ENCODE measurements around the gene RGS21.

Gene RGS21

GRCh38 chr1:192378878-192379277, 62.1 kb downstream of the RGS21 start:
- no peak for DNase-seq (ENCODE audit: low read depth)

DNA sequence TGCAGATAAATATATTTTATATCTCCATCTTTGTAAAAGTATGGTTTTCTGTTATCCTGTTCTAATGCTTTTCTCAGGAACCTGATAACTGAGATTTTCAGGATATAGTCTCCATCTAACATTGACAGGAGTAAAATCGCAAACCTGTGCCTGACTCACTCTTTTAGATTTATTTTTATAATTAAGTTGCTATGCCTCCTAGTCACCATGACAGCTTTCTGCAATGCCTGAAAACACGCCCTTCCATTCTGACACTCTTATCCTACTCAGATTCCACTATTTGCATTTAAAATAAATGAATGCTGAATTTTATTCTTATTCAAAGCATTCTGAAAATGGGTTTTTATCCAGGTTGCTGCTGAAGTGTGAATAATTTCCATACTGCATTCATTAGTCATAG, 62.8 kb downstream of the RGS21 start:
- no peak for DNase-seq (ENCODE audit: low read depth)

- no peak for DNase-seq (ENCODE audit: low read depth)
Measured at GRCh38 chr1:192382758-192383157, 66.0 kb downstream of the RGS21 start.

DNA sequence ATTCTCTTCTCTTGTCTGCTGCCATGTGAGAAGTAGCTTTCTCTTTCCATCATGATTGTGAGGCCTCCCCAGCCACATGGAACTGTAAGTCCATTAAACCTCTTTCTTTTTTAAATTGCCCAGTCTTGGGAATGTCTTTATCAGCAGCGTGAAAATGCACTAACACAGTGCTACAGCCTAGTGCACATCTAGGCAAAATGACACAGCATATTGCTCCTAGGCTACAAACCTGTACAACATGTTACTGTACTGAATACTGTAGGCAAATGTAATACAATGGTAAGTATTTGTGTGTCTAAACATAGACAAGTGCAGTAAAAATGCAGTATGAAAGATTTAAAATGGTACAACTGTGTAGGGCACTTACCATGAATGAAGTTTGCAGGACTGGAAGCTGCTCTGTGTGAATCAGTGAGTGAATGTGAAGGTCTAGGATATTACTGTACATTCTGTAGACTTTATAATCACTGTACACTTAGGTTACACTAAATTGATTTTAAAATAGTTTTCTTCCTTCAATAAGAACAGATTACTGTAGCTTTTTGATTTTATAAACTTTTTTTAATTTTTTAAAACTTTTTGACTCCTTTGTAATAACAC, 69.4 kb downstream of the RGS21 start:
- DNase-seq (ENCODE audit: low read depth), result no peak

DNA sequence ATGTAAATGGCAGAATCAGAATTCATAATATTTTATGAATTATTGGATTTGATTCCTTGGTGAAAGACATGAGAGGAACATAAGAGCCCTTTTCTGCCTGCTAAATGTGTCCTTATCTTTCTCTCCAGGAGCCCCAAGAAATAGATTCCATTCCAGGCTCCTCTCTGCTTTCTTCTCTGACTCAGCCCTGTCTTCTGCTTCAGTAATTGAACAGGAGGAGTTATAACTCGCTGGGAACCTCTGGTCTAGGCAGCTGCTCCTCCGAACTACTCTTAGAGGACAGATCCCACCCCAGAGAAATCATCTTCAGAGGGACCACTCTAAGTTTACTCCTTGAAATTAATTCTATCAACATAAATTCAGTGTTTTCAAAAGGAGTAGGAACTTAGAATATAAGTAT, 78.4 kb downstream of the RGS21 start:
- DNase-seq (ENCODE audit: low read depth), result no peak

DNA sequence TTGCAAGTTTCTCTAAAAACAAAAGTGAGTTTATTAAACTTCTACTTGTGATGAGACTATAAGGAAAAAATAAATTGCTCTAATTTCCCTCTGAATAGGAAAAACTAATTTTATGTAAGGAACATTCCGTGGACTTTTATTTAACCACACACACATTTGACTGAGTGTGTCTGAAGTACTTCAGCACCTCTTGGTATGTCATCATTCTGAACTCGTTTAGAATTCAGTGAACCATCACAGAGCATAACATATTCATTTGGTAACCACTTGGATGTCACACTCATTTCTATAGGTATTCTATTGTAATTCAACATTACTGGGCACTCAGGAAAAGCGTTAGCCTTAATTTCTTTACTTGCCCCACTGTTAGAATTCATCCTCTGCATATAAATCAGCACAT, 79.1 kb downstream of the RGS21 start:
- no peak for DNase-seq (ENCODE audit: low read depth)

DNA sequence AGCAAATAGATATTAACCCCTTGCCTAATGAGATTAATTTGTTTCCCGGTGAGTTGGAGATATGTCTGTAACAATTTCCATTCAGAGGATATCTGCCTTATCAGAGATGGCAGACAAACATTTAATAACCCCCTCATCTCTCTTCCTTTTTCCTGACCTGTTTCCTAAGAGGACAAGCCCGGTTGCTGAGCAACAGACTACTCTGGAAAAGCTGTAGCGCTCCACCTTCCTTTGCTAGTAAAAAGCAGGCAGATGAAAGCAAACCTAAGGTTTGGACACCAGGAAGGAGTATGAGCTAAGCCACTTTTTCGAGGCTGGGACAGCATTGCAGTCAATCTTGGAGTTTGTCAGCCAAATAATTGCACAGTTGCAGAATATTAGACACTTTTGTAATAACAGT, 82.4 kb downstream of the RGS21 start:
- no peak for DNase-seq (ENCODE audit: low read depth)

GRCh38 chr1:192401825-192402224, 85.0 kb downstream of the RGS21 start:
- DNase-seq (ENCODE audit: low read depth), result no peak

- DNase-seq (ENCODE audit: low read depth), result no peak
Measured at GRCh38 chr1:192402571-192402970, 85.8 kb downstream of the RGS21 start.

GRCh38 chr1:192407206-192407605, 90.4 kb downstream of the RGS21 start:
- DNase-seq (ENCODE audit: low read depth), result no peak

All from activated T-cell treated with anti-CD3 and anti-CD28 coated beads for 1 hour (primary cell).